ENCODE measurements around the gene CIITA. TPM values are rescaled to one million over a fixed set of nuclear protein-coding genes. Genes with fewer than 3 reads are reported as not detected.
A peak's percentile ranks its signal among the peaks of the same experiment; 100 is the strongest.

The CIITA gene
- total RNA-seq, 1 experiment from 2014 or later, result not detected

DNA sequence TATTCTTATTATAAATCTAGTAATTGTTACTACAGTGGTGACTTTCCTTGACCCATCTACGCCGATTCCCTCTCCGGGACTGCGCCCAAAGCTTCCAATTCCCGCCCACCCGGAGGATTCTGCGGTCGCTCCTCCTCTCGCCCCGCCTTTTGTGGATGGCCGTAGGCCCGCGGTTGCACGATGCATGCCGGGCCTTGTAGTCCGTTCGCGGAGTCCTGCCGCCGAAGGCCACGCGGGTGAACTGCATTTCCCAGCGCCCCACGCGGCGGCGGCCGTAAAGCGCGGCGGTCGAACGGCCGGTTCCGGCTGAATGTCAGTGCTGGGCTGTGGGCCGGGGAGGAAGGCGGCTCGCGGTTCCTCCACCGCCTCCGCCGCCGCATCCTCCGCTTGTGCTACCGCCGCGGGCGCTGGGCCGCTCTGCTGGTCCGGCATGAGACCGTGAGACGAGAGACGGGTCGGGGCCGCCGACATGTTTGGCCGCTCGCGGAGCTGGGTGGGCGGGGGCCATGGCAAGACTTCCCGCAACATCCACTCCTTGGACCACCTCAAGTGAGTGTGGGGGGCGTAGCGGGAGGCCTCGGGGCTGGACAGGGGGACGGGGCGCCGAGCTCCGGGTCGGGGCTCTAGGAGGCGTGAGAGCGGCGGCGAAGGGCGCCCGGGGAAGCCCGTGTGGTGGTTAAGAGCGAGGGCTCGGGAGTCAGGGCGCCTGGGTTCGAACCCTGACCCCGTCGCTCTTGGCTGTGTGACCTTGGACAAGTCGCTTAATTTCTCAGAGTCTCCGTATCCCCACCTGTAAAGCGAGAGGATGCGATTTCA, 67.5 kb downstream of the CIITA start, which contains the start of gene CLEC16A:
Gene CLEC16A, plus strand, starts transcription at position 316 of the 816 bp plus-strand sequence. Its CDS starts 154 bp downstream, at position 470.
- no peak within 1 kb of the TSS for H2BK12ac ChIP-seq (ENCODE audit: insufficient read length, low read depth, low read length)
- peaks cover 2% of the 10 kb centered on the region for H3K79me1 ChIP-seq (ENCODE audit: insufficient read depth, low read depth, low read length, poor library complexity, severe bottlenecking)
- no peak within 1 kb of the TSS for H3K9ac ChIP-seq (ENCODE audit: extremely low read depth, insufficient read length, low read length)
- Mint-ChIP-seq H3K4me3 (peak within 1 kb of the TSS; percentile 87 to 95), H3K27me3 (ENCODE audit: low read depth) (no peaks in the 10 kb centered on the region; the same call in 1 of the 2 replicates), H3K27ac (peak within 1 kb of the TSS in 2 of 3 experiments; percentile 31 to 34; a peak in 1 of 7 replicates), H3K4me1 (peaks cover 64 to 73% of the 10 kb centered on the region in 2 experiments), H3K36me3 (ENCODE audit: insufficient read depth in 1 of 3, low read depth in 3 of 3) (peaks cover 3 to 7% (median 4%) of the 10 kb centered on the region in 3 experiments; a peak in 6 of 7 replicates), H3K9me3 (no peaks in the 10 kb centered on the region)
- H3K4me1 ChIP-seq (ENCODE audit: insufficient read depth, low read length), result peaks cover 18% of the 10 kb centered on the region; the same call in 1 of the 2 replicates
- no peak within 1 kb of the TSS for H2AK5ac ChIP-seq (ENCODE audit: insufficient read length, low read length)
- H3K4me2 ChIP-seq (ENCODE audit: insufficient read depth, insufficient read length, low read length), result peak within 1 kb of the TSS; percentile 85
- H3K79me2 ChIP-seq (ENCODE audit: insufficient read depth, low read length), result no peaks in the 10 kb centered on the region; the same call in 1 of the 2 replicates
- TF ChIP-seq, protein P1, sequence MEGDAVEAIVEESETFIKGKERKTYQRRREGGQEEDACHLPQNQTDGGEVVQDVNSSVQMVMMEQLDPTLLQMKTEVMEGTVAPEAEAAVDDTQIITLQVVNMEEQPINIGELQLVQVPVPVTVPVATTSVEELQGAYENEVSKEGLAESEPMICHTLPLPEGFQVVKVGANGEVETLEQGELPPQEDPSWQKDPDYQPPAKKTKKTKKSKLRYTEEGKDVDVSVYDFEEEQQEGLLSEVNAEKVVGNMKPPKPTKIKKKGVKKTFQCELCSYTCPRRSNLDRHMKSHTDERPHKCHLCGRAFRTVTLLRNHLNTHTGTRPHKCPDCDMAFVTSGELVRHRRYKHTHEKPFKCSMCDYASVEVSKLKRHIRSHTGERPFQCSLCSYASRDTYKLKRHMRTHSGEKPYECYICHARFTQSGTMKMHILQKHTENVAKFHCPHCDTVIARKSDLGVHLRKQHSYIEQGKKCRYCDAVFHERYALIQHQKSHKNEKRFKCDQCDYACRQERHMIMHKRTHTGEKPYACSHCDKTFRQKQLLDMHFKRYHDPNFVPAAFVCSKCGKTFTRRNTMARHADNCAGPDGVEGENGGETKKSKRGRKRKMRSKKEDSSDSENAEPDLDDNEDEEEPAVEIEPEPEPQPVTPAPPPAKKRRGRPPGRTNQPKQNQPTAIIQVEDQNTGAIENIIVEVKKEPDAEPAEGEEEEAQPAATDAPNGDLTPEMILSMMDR (conservative IDR thresholded peaks at IDR 0.05), result no peak
- H3T11ph ChIP-seq (ENCODE audit: low read length), result no peak within 1 kb of the TSS
- no peak within 1 kb of the TSS for H3K27ac ChIP-seq (ENCODE audit: insufficient read length, low read depth, low read length)
- no peak within 1 kb of the TSS; the same call in 1 of the 2 replicates for H3K14ac ChIP-seq (ENCODE audit: insufficient read depth, low read length)
- no peak within 1 kb of the TSS for H3K18ac ChIP-seq (ENCODE audit: insufficient read length, low read depth, low read length)
- no peak within 1 kb of the TSS for H2BK5ac ChIP-seq (ENCODE audit: insufficient read length, low read length)
- no peak within 1 kb of the TSS for H3K56ac ChIP-seq (ENCODE audit: insufficient read length, low read depth, low read length)
- WGBS (ENCODE audit: extremely low coverage, insufficient read length, low lambda C conversion rate), result no CpG with 5 or more reads among the region's 86 CpGs
- no peak within 1 kb of the TSS for H2BK20ac ChIP-seq (ENCODE audit: low read depth, low read length, poor library complexity, severe bottlenecking)
- H2AFZ ChIP-seq (ENCODE audit: low read length), result no peak within 1 kb of the TSS
- no peak within 1 kb of the TSS for H4K5ac ChIP-seq (ENCODE audit: insufficient read length, low read depth, low read length)
- H4K20me1 ChIP-seq (ENCODE audit: control insufficient read depth, insufficient read depth, insufficient read length), result no peaks in the 10 kb centered on the region
- H3K9me3 ChIP-seq (ENCODE audit: control insufficient read depth, low read depth, low read length), result no peaks in the 10 kb centered on the region
- H3K27me3 ChIP-seq (ENCODE audit: insufficient read depth, low read length), result no peaks in the 10 kb centered on the region
- H2BK15ac ChIP-seq (ENCODE audit: low read depth, low read length), result no peak within 1 kb of the TSS
- no peak within 1 kb of the TSS for H4K91ac ChIP-seq (ENCODE audit: insufficient read length, low read depth, low read length)
- H3K4ac ChIP-seq (ENCODE audit: low read depth, low read length), result no peak within 1 kb of the TSS
- no peak within 1 kb of the TSS for H2BK120ac ChIP-seq (ENCODE audit: low read depth, low read length, poor library complexity, severe bottlenecking)
- peaks cover 11% of the 10 kb centered on the region for H3K23me2 ChIP-seq (ENCODE audit: insufficient read length, low read depth, low read length, poor library complexity, severe bottlenecking)
- peak; percentile 97 for DNase-seq
- no peak within 1 kb of the TSS for H4K8ac ChIP-seq (replicated peaks; ENCODE audit: insufficient read length, low read depth, low read length)
- no peak within 1 kb of the TSS for H3K23ac ChIP-seq (ENCODE audit: insufficient read length, low read depth, low read length)
